Lower lobe of right lung (tissue), 2 donors: Measurements from ENCODE around the gene SUPT16H. TPM values are rescaled to one million over a fixed set of nuclear protein-coding genes. Genes with fewer than 3 reads are reported as not detected.

Experiments used
- ATAC-seq, 2 donors: fragments of 200-7000 bp; cut with Tn5 transposase; one replicate each; pipeline ENCODE4 v1.9.1; 2020 to 2022; ENCODE audit warnings: mild to moderate bottlenecking in 2 of 2, moderate library complexity in 2 of 2
- DNase-seq: peaks from one replicate; pipeline ENCODE4 v3.0.0-alpha.2; 2020
- H3K27ac ChIP-seq: fragments of 200-600 bp; one replicate; pipeline ENCODE4 v1.8.0; 2022
- H3K27me3 ChIP-seq: fragments of 200-600 bp; one replicate; pipeline ENCODE4 v1.8.0; 2022; ENCODE audit warnings: low read depth
- H3K36me3 ChIP-seq: fragments of 200-600 bp; one replicate; pipeline ENCODE4 v1.8.0; 2022; ENCODE audit warnings: mild to moderate bottlenecking
- H3K4me1 ChIP-seq: fragments of 200-600 bp; one replicate; pipeline ENCODE4 v1.8.0; 2022
- H3K4me3 ChIP-seq: fragments of 200-600 bp; one replicate; pipeline ENCODE4 v1.8.0; 2022; ENCODE audit warnings: mild to moderate bottlenecking
- H3K9me3 ChIP-seq: fragments of 200-600 bp; one replicate; pipeline ENCODE4 v1.8.0; 2022
- intact Hi-C: fragments of 100-400 bp; cut with DNase I; formaldehyde crosslinking; loops from one replicate; pipeline ENCODE4 v1.11.0; 2022
- total RNA-seq: library from RNA; stranded (reverse); fragmentation: NEBNext Ultra II Directional; extraction: Animal tissue kit (Norgen Biotek cat#: 25700); gene quantifications from one replicate; pipeline ENCODE4 v1.2.1, GENCODE V29; 2021
- TF ChIP-seq, protein P1 (sequence below): fragments of 200-600 bp; IDR thresholded peaks from one replicate; pipeline ENCODE4 v1.8.0; 2022; ENCODE audit warnings: antibody characterized with exemption, mild to moderate bottlenecking
- donor health status: DM: no; HTN: yes; CAD: no; lungs with severe emphysema.

The SUPT16H gene
- total RNA-seq, 1 donor from 2014 or later = 49.9 TPM

DNA sequence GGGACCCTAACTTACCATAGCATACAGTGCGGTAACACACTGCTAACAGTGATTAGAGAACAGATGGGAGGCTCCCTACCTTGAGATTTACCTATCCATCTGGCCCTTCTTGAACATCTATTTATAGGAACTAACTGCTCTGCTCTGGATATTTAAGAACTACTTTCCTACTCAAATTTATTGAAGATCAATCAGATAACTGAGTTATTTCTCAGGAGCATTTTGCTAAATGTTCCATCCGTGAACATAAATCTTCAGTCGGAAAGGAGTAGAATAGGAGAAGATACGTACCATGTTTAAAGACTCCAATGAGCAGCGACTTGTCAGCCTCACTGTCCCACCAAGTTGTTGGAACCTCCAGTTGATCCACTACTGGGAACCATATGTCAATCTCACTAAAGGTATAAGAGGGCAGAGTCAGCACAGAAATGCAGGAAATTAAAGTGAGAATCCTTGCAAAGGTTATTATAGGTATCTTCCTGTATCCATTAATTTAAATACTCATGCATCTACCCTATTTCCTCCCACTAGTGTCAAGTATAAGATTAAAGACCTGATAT lies 15.6 kb upstream of the SUPT16H start:
- H3K27ac ChIP-seq = no peak overlapping the region
- no peaks in the 10 kb centered on the region for H3K4me1 ChIP-seq
- no peaks in the 10 kb centered on the region for H3K27me3 ChIP-seq
- peaks cover 100% of the 10 kb centered on the region for H3K36me3 ChIP-seq
- intact Hi-C loops = no loop called here
- no peak overlapping the region for H3K4me3 ChIP-seq
- no peaks in the 10 kb centered on the region for H3K9me3 ChIP-seq
- ATAC-seq (no peak), DNase-seq (no peak)
- TF ChIP-seq, protein P1, sequence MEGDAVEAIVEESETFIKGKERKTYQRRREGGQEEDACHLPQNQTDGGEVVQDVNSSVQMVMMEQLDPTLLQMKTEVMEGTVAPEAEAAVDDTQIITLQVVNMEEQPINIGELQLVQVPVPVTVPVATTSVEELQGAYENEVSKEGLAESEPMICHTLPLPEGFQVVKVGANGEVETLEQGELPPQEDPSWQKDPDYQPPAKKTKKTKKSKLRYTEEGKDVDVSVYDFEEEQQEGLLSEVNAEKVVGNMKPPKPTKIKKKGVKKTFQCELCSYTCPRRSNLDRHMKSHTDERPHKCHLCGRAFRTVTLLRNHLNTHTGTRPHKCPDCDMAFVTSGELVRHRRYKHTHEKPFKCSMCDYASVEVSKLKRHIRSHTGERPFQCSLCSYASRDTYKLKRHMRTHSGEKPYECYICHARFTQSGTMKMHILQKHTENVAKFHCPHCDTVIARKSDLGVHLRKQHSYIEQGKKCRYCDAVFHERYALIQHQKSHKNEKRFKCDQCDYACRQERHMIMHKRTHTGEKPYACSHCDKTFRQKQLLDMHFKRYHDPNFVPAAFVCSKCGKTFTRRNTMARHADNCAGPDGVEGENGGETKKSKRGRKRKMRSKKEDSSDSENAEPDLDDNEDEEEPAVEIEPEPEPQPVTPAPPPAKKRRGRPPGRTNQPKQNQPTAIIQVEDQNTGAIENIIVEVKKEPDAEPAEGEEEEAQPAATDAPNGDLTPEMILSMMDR = no peak

DNA sequence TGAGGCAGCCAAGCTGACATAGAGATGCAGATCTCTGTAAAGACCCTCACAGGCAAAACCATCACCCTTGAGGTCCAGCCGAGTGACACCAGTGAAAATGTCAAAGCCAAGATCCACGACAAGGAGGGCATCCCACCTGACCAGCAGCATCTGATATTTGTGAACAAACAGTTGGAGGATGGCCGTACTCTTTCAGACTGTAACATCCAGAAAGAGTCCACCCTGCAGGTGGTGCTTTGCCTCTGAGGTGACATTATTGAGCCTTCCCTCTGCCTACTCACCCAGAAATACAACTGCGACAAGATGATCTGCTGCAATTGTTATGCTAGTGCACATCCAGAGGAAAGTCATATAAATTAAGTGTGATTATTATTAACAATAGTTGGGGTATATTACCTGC lies 15.1 kb upstream of the SUPT16H start:
- TF ChIP-seq, protein P1 = no peak
- intact Hi-C loops = no loop called here

DNA sequence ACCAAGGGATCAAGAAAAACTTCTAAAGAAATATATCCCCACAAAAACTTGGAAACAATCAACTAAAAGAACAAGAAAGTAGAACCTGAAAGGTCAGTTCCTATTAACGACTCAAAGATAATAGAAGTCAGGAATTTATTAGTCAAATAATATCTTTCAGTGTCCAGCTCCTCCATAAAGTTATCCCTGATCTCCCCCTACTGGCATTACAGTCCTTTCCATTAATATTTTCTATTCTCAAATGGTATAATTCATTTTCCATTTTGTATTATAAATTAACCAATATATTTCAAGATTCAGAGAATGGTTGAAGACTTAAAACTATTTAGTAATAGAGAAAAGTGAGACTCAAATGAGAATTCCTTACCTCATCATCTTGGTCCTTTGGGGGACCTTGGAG lies 11.6 kb upstream of the SUPT16H start:
- intact Hi-C loops = no loop called here
- no peak overlapping the region for H3K4me3 ChIP-seq
- ATAC-seq (no peak), DNase-seq (no peak)
- peaks cover 100% of the 10 kb centered on the region for H3K36me3 ChIP-seq
- H3K27me3 ChIP-seq = no peaks in the 10 kb centered on the region
- H3K9me3 ChIP-seq = no peaks in the 10 kb centered on the region
- H3K27ac ChIP-seq = no peak overlapping the region
- TF ChIP-seq, protein P1 = no peak
- H3K4me1 ChIP-seq = no peaks in the 10 kb centered on the region

More for the DNA sequence above, 15.1 kb upstream of the SUPT16H start:
- Histone ChIP-seq H3K9me3 (no peaks in the 10 kb centered on the region), H3K36me3 (peaks cover 100% of the 10 kb centered on the region), H3K27me3 (no peaks in the 10 kb centered on the region), H3K4me3 (no peak overlapping the region), H3K4me1 (no peaks in the 10 kb centered on the region), H3K27ac (no peak overlapping the region)
- no peak for DNase-seq
- no peak for ATAC-seq

DNA sequence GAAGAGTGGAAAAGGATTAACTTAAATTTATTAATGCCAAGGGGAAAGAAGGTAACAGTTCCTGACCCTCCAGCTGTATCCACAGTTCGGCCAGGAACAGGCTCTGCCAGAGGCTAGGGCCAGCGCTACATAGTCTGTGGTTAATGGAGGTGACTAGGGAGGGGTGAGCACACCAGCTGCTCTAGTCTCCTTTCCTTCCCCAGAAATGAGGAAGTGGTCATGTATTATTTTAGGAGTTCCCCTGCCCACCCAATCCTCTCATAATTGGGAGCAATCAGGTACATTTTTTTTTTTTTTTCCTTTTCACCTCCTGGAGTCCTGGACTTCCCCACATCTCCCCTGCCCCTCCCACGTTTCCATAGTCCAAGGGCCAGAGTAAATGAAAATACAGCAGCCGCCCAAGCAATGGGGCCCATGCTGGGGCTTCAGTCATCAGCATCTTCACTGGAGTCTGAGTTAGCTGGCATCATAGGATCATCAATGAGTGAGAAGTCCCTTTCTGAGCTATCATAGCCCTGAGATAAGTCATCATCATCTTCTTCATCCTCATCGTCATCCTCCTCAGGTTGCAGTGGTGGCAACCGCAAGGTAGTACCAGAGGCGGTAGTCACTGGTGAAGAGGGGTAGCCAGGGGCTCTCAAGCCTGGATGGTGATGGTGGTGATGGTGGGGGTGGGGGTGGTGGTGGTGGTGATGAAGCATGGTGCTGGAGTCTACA lies 1.5 kb upstream of the SUPT16H start:
- TF ChIP-seq, protein P1 = no peak
- intact Hi-C loops = no loop called here
- peak overlapping the region; percentile 91 for H3K27ac ChIP-seq
- no peak for DNase-seq
- peaks cover 21% of the 10 kb centered on the region for H3K4me1 ChIP-seq
- H3K36me3 ChIP-seq = peaks cover 52% of the 10 kb centered on the region
- no peak overlapping the region for H3K4me3 ChIP-seq
- no peak for ATAC-seq
- no peaks in the 10 kb centered on the region for H3K27me3 ChIP-seq
- H3K9me3 ChIP-seq = no peaks in the 10 kb centered on the region

DNA sequence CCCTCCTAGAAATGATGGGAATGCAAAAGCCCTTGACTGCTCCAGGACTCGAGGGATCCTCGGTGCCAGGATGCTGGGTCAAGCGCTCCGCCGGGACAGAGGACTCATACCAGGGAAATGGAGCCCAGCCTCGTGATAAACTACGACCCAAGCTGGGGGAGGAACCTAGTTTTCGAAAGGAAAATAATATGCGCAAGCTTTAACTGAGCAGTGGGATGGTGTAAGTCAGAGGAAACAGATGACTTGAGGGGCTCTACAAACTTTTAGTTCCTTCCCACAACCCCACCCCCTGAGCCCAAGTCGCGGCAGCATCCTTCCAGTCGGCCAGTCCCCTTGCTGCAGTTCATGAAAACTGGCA lies 654 bp upstream of the SUPT16H start:
- TF ChIP-seq, protein P1 = no peak
- peaks cover 25% of the 10 kb centered on the region for H3K4me1 ChIP-seq
- intact Hi-C loops = no loop called here
- no peak for ATAC-seq
- H3K36me3 ChIP-seq = peaks cover 43% of the 10 kb centered on the region
- peak overlapping the region; percentile 79 for H3K4me3 ChIP-seq
- H3K9me3 ChIP-seq = no peaks in the 10 kb centered on the region
- no peak for DNase-seq
- H3K27ac ChIP-seq = peak overlapping the region; percentile 91
- H3K27me3 ChIP-seq = no peaks in the 10 kb centered on the region
